Activated naive CD8-positive, alpha-beta T cell (primary cell): Measurements from ENCODE around the gene ZNF324.
"Not testable (repeated sequence)": the region's sequence is repeated elsewhere in the genome, so short reads cannot be mapped to it uniquely, and the experiment has no call there.

Experiments used
- H3K27ac Mint-ChIP-seq: one replicate; pipeline ENCODE4 v1.8.0; 2021; ENCODE audit warnings: mixed read lengths
- H3K27me3 Mint-ChIP-seq: one replicate; pipeline ENCODE4 v1.8.0; 2021; ENCODE audit warnings: mixed read lengths
- H3K36me3 Mint-ChIP-seq: one replicate; pipeline ENCODE4 v1.8.0; 2021; ENCODE audit warnings: mixed read lengths
- H3K4me1 Mint-ChIP-seq: one replicate; pipeline ENCODE4 v1.8.0; 2021; ENCODE audit warnings: low read depth, mixed read lengths
- H3K4me3 Mint-ChIP-seq: one replicate; pipeline ENCODE4 v1.8.0; 2021; ENCODE audit warnings: mild to moderate bottlenecking, mixed read lengths
- H3K9me3 Mint-ChIP-seq: one replicate; pipeline ENCODE4 v1.8.0; 2021; ENCODE audit warnings: low read depth, mixed read lengths

The ZNF324 gene

DNA sequence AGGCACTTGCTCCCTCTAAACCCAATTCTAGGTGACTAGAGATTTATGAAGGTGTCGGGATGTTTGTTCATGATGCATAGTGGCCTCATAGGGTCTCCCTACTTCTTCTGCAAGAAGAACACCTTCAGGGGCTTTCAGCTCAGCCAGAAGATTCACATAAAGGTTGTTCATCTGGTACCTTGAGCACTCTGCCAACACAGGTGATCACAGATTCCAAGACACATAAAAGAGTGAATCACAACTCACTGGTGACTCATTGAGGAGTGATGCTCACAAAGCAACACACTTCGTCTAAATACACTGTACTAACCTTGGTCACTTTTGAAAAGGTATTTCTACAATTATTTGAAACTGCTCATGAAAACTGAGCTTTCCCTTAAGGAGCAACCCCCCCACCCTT, 6.8 kb upstream of the ZNF324 start:
- H3K27ac Mint-ChIP-seq = no peak overlapping the region
- peaks cover 6% of the 10 kb centered on the region for H3K36me3 Mint-ChIP-seq
- H3K27me3 Mint-ChIP-seq = no peaks in the 10 kb centered on the region
- no peak overlapping the region for H3K4me3 Mint-ChIP-seq
- no peaks in the 10 kb centered on the region for H3K9me3 Mint-ChIP-seq
- H3K4me1 Mint-ChIP-seq = no peaks in the 10 kb centered on the region

DNA sequence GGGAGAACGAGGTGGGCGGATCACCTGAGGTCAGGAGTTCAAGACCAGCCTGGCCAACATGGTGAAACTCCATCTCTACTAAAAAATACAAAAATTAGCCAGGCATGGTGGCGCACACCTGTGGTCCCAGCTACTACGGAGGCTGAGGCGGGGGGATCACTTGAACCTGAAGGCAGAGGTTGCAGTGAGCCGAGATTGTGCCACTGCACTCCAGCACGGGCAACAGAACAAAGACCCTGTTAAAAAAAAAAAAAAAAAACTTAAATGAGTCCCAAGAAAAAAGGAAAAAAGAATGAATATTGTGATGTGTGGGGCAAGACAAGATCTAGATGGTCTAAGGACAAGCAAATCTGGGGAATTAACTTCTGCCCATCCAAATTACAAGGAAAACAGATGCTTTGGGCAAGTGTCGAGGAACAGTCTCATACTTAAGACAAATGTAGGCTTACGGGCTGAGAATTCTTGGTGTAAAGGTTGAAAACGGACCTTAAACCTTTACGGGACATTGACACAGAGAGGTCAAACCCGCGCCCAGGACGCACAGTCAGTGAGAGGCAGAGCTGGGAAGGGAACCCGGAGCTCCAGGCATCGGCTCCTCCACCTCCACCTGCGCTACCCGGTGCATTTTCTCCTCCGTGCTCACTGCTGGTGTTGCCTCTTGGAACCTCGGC, 656 bp upstream of the ZNF324 start:
- Mint-ChIP-seq H3K4me1 (peaks cover 21% of the 10 kb centered on the region), H3K36me3 (no peaks in the 10 kb centered on the region), H3K27ac (no peak overlapping the region), H3K27me3 (no peaks in the 10 kb centered on the region), H3K9me3 (no peaks in the 10 kb centered on the region), H3K4me3 (peak overlapping the region; percentile 90)

DNA sequence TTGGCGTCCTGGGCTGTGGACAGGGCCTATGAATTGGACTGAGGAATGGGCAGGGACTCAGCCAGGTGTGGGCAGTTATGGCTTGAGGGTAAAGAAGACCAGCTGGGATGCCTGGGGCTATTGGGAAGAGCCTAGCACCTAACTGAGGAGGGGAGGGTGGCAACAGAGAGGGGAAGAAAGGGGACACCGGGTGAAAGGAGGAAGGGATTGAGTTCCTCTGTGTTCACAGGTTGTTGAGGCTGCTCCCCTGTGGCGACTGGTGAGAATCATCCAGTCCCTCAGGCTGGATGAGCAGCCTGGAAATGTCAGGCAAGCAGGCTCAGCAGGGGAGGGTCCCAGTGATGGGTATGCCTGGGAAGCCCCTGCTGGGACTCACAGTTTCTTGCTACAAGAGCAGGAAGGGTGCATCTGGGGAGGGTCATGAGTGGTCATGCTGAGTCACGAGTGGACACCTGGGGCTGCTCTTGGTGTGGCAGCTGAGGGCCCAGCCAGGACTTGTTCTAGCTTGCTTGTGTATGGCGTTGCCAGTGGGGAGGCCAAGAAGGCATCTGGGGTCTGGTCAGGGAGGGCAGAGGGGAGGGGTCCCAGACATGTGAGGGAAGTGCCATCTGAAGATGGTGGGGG, 1.4 kb downstream of the ZNF324 start:
- H3K4me1 Mint-ChIP-seq = peaks cover 21% of the 10 kb centered on the region
- no peaks in the 10 kb centered on the region for H3K27me3 Mint-ChIP-seq
- no peaks in the 10 kb centered on the region for H3K9me3 Mint-ChIP-seq
- H3K27ac Mint-ChIP-seq = peak overlapping the region; percentile 76
- H3K36me3 Mint-ChIP-seq = no peaks in the 10 kb centered on the region
- H3K4me3 Mint-ChIP-seq = peak overlapping the region; percentile 90

DNA sequence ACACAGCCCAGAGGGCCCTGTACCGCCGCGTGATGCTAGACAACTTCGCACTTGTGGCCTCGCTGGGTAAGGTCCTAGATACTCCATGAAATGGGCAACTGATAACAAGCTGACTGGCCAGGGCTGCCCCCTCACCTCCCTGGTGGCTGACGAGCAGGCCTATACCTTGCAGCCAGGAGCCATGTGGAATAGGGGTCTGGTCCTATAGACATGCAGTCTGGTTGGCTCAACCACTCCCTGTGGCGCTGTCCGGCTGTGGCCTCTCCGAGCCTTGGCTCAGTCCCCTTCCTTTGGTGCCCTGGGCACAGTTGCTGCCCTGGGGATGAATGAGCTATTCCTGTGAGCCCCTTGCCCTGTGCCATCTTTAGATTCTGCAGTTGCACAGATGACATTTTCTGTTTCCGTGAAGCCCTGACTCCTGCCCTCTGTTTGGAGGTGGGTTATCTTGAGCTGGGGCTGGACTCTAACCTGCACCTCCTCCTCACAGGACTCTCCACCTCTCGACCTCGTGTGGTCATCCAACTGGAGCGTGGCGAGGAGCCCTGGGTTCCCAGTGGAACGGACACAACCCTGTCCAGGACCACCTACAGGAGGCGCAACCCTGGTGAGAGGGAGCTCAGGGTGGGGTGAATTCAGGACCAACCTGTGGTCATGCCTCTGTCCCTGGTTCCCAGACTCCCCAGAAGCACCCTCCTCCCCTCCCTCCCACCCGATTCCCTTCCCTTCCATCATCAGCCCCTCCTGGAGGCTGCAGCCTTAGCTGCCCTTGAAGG, 2.5 kb downstream of the ZNF324 start:
- no peaks in the 10 kb centered on the region for H3K36me3 Mint-ChIP-seq
- no peaks in the 10 kb centered on the region for H3K27me3 Mint-ChIP-seq
- peak overlapping the region; percentile 90 for H3K4me3 Mint-ChIP-seq
- H3K27ac Mint-ChIP-seq = no peak overlapping the region
- peaks cover 21% of the 10 kb centered on the region for H3K4me1 Mint-ChIP-seq
- no peaks in the 10 kb centered on the region for H3K9me3 Mint-ChIP-seq

DNA sequence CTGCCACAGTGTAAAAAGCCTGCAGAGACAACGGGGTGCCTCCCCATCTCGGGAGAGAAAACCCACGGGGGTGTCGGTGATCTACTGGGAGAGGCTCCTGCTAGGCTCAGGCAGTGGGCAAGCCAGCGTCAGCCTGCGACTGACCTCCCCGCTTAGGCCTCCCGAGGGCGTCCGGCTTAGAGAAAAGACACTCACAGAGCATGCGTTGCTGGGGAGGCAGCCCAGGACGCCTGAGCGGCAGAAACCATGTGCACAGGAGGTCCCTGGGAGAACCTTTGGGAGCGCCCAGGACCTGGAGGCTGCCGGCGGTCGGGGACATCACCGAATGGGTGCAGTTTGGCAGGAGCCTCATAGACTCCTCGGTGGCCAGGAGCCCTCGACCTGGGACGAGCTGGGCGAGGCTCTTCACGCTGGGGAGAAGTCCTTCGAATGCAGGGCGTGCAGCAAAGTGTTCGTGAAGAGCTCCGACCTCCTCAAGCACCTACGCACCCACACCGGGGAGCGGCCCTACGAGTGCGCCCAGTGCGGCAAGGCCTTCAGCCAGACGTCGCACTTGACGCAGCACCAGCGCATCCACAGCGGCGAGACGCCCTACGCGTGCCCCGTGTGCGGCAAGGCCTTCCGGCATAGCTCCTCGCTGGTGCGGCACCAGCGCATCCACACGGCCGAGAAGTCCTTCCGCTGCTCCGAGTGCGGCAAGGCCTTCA, 4.1 kb downstream of the ZNF324 start:
- not testable (repeated sequence) for H3K27me3 Mint-ChIP-seq, H3K27ac Mint-ChIP-seq, H3K9me3 Mint-ChIP-seq, H3K4me3 Mint-ChIP-seq, H3K36me3 Mint-ChIP-seq
- peaks cover 25% of the 10 kb centered on the region for H3K4me1 Mint-ChIP-seq

DNA sequence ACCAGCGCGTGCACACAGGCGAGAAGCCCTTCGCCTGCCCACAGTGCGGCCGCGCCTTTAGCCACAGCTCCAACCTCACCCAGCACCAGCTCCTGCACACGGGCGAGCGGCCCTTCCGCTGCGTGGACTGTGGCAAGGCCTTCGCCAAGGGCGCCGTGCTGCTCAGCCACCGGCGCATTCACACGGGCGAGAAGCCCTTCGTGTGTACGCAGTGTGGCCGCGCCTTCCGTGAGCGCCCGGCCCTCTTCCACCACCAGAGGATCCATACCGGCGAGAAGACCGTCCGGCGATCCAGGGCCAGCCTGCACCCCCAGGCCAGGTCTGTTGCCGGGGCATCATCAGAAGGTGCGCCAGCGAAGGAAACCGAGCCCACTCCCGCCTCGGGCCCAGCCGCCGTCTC, 4.9 kb downstream of the ZNF324 start:
- Mint-ChIP-seq H3K36me3 (no peaks in the 10 kb centered on the region), H3K9me3 (no peaks in the 10 kb centered on the region), H3K27me3 (no peaks in the 10 kb centered on the region), H3K27ac (no peak overlapping the region), H3K4me1 (peaks cover 26% of the 10 kb centered on the region), H3K4me3 (no peak overlapping the region)

DNA sequence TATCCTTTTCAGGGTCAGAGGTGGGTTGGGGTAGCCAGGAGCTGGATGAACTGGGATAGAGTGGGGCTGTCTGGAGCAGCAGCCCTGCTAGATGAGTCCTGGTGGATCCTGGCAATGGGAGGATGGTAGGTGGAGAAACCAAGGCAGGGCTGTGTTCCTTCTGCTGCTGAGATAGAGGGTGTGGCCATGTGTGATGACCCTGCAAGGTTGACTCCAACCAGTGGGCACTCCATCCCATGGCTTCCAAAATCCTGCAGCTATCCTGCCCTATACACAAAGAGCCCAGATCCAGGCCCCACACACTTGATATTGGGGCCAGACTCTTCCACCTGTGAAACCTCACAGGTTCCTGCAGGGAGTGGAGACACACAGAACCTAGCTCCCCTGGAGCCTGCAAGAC, 6.9 kb downstream of the ZNF324 start:
- Mint-ChIP-seq H3K27me3 (no peaks in the 10 kb centered on the region), H3K4me1 (peaks cover 16% of the 10 kb centered on the region), H3K27ac (no peak overlapping the region), H3K9me3 (no peaks in the 10 kb centered on the region), H3K36me3 (no peaks in the 10 kb centered on the region), H3K4me3 (peak overlapping the region; percentile 46)

DNA sequence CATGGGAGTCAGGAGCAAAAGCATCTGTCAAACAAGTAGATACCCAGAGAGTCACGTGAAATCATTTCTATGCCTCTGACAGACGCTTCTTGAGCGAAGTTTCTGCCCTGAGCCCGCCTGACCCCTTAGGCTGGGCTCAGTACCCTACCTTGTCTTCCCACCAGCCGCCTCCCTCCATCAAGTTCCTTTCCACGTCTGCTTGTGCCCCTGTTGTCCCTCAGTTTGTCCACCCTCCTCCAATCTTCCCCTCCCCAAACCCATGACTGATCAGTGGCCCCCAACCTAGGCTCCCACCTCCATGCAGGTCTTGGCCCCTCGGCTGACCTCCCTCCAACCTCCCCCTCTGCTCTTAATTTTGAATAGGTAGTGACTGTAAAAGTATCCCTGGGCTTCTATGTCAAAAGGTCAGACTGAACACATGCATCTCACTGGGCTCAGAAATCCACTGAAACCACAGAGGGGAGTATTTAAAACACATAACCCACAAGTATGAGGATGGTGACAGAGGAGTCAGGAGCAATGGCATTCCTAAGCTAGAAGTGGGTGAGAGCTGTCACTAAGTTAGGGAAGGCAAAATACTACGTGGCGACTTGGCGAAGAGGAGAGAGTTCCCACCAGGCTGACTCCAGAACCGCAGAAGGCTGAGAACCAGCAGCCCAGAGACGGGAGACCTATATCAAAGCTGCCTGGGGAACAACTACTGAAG, 7.6 kb downstream of the ZNF324 start:
- Mint-ChIP-seq H3K27me3 (no peaks in the 10 kb centered on the region), H3K9me3 (no peaks in the 10 kb centered on the region), H3K36me3 (peaks cover 2% of the 10 kb centered on the region), H3K4me3 (peak overlapping the region; percentile 46), H3K27ac (peak overlapping the region; percentile 7), H3K4me1 (peaks cover 11% of the 10 kb centered on the region)

DNA sequence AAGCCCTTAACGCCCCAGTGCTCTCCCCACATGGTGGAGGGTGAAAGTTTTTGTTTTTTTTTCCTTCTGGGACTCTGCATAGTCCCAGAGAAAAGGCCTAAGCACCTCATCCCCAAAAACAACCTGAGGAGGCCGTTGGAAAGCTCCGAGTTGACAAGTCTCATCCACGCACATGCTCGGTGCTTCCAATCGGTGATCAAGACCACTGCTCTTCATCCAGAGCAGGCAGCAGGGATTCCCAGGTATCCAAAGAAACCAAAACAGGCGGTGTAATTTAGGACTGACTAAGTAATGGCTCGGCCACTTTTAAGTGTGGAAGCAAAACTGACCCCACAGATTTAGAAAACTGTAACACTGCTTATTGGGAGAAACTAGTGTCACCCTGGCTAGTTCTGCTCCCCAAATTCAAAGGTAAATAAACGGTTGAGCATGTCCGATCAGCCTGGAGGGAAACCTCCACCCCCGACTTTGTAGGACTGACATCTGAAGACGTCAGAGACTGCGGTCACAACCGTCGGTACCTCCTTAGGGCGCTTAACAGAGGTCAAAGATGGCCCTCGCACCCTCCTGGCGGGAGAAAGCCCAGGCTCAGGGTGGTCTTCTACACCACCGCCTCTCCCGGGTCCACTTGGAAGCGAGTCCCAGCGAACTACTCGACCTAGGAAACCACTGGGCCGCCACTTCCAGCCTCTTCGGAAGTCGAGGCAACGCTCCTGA, 8.3 kb downstream of the ZNF324 start:
- no peaks in the 10 kb centered on the region for H3K9me3 Mint-ChIP-seq
- peak overlapping the region; percentile 92 for H3K4me3 Mint-ChIP-seq
- peaks cover 11% of the 10 kb centered on the region for H3K4me1 Mint-ChIP-seq
- H3K27me3 Mint-ChIP-seq = no peaks in the 10 kb centered on the region
- H3K36me3 Mint-ChIP-seq = peaks cover 2% of the 10 kb centered on the region
- peak overlapping the region; percentile 95 for H3K27ac Mint-ChIP-seq

DNA sequence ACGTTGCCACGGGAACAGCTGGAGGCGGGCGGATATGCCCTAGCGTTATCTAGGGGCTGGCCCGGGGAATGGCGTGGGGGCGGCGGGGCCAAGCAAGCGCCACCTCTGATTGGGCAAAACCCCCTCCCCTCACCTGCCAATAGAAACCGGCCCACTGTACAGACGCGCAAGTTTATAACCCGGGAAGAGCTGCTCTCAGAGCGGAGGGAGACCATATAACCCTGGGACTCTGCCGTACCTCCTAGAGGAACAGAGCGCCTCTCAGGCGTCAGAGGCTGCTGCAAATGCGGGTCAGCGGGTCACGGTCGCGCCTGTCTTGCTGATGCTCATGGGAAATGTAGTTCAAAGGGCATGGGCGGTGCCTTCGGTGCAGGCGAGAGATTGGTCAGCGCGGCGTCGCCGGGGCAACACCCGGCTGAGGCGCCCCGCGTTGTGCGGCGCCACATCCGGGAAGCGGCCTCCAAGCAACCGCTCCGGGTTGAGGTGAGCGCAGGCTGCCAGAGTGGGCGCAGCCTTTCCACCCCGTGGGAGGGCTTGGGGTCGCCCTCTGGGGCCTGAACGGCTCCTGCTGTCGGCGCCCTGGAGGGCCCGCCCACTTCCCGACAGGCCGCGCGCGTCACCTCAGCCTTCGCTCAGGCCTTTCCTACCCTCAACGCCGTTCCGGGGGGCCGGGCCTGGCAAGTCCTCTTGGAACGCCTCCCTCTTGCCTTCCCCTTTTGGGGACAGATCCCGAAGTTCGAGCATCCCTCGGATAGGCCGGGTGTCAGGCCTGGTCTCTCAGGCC, 9.0 kb downstream of the ZNF324 start, which contains the start of gene ZNF446:
TSS of gene ZNF446 (plus strand) at position 639 of the 784 bp plus-strand sequence. CDS start 867 bp downstream, outside the sequence.
- Mint-ChIP-seq H3K4me3 (peak within 1 kb of the TSS; percentile 92), H3K27me3 (no peaks in the 10 kb centered on the region), H3K27ac (peak within 1 kb of the TSS; percentile 95), H3K4me1 (peaks cover 11% of the 10 kb centered on the region), H3K36me3 (peaks cover 2% of the 10 kb centered on the region), H3K9me3 (no peaks in the 10 kb centered on the region)

DNA sequence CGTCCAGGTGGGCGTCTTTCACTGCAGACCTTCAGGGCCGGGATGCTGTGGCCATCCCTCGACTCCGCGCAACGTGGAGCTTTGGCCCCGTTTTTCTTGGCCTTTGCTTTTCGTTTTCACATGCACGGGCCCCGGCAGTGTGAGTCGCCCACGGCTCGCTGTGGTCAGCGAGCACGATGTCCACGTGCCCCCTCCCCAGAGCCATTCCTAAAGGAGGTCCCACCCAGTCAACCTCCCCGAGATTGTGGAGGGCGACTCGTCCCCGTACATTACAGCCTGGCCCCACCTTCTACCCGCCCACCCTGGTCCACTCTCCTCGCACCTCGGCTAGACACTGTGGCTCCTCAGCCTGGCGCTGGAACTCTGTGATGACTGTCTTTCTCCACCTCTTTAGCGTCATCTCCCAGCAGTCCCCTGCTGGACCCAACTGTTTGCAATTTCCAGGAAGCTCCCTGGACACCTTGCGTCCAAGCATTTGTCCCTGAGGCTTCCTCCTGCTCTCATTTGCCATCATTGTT, 9.7 kb downstream of the ZNF324 start:
- Mint-ChIP-seq H3K9me3 (no peaks in the 10 kb centered on the region), H3K27me3 (no peaks in the 10 kb centered on the region), H3K27ac (peak overlapping the region; percentile 94), H3K36me3 (peaks cover 2% of the 10 kb centered on the region), H3K4me3 (peak overlapping the region; percentile 92), H3K4me1 (peaks cover 11% of the 10 kb centered on the region)

DNA sequence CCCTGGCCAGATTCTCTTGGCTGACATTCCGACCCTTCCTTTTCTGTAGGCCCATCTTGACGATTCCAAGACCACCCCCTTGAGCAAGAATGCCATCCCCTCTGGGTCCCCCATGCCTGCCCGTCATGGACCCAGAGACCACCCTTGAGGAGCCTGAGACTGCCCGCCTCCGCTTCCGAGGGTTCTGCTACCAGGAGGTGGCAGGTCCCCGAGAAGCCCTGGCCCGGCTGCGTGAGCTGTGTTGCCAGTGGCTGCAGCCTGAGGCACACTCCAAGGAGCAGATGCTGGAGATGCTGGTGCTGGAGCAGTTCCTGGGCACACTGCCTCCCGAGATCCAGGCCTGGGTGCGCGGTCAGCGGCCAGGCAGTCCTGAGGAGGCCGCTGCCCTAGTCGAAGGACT, 10.2 kb downstream of the ZNF324 start:
- H3K4me1 Mint-ChIP-seq = peaks cover 11% of the 10 kb centered on the region

DNA sequence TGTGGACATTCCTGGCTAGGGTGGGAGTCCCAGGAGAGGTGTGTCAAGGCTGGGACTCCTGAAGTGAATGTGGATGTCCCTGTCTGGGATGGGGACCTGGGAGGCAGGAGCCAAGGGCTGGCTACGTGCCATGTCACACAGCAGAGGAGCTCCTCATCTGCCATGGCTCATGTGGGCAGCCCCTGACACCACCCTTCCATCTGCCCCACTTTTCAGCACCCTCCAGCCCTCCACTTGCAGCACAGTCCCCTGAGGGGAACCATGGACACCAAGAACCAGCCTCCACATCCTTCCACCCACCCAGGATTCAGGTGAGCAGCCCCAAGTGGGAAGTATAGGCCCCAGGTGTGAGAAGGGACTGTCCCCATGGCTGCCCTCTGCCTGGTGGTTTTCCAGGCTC, 11.0 kb downstream of the ZNF324 start:
- peaks cover 11% of the 10 kb centered on the region for H3K4me1 Mint-ChIP-seq
- H3K4me3 Mint-ChIP-seq = no peak overlapping the region
- no peaks in the 10 kb centered on the region for H3K9me3 Mint-ChIP-seq
- peaks cover 2% of the 10 kb centered on the region for H3K36me3 Mint-ChIP-seq
- H3K27me3 Mint-ChIP-seq = no peaks in the 10 kb centered on the region
- no peak overlapping the region for H3K27ac Mint-ChIP-seq

More for the DNA sequence above, 10.2 kb downstream of the ZNF324 start:
- H3K27ac Mint-ChIP-seq = peak overlapping the region; percentile 94
- H3K27me3 Mint-ChIP-seq = no peaks in the 10 kb centered on the region
- peak overlapping the region; percentile 92 for H3K4me3 Mint-ChIP-seq
- H3K36me3 Mint-ChIP-seq = peaks cover 2% of the 10 kb centered on the region
- H3K9me3 Mint-ChIP-seq = no peaks in the 10 kb centered on the region
